GM12878 (cell line): ENCODE measurements around the gene UACA.

Experiments used
- GABPA ChIP-seq: IDR thresholded peaks from 2 replicates; pipeline ENCODE4 v1.6.1; 2014; ENCODE audit warnings: antibody characterized with exemption, low read depth, mild to moderate bottlenecking, inconsistent platforms
- MYB ChIP-seq: fragments of 150-350 bp; IDR thresholded peaks from 2 replicates; pipeline ENCODE4 v1.6.1; 2014; ENCODE audit warnings: mild to moderate bottlenecking, low read depth, low read length, borderline replicate concordance
- RAD21 ChIP-seq: IDR thresholded peaks from 2 replicates; pipeline ENCODE4 v1.6.1; 2011; ENCODE audit warnings: mild to moderate bottlenecking, low read depth, low read length, moderate library complexity; ENCODE audit not compliant: insufficient read depth
- SREBF1 ChIP-seq: IDR thresholded peaks from 2 replicates; pipeline ENCODE4 v1.6.1; 2012; ENCODE audit warnings: mild to moderate bottlenecking, low read length
- TF ChIP-seq, protein P1 (sequence below): IDR thresholded peaks from 2 replicates; pipeline ENCODE4 v1.6.1; 2012; ENCODE audit warnings: mild to moderate bottlenecking, low read depth, low read length
- TF ChIP-seq, protein P2 (sequence below), 3 experiments: IDR thresholded peaks in 2 of 3; conservative IDR thresholded peaks in 1 of 3; 2 replicates each; pipeline ENCODE4 v1.5.1; 2011; ENCODE audit warnings: low read depth in 3 of 3, low read length in 3 of 3, mild to moderate bottlenecking in 3 of 3, control low read depth in 2 of 3, moderate library complexity in 2 of 3, inconsistent platforms in 1 of 3, mixed read lengths in 1 of 3; ENCODE audit not compliant: control insufficient read depth in 2 of 3, insufficient read depth in 1 of 3; ENCODE audit errors: extremely low read depth in 1 of 3
- TF ChIP-seq, protein P3 (sequence below): IDR thresholded peaks from 2 replicates; pipeline ENCODE4 v1.6.1; 2011; ENCODE audit warnings: low read depth, low read length, improper control_type of control experiment, borderline replicate concordance

GRCh38 chr15:70806992-70807712, 43.8 kb upstream of the UACA start:
- TF ChIP-seq RAD21 (no peak), SREBF1 (no peak), MYB (no peak), GABPA (no peak)
- TF ChIP-seq, protein P1, sequence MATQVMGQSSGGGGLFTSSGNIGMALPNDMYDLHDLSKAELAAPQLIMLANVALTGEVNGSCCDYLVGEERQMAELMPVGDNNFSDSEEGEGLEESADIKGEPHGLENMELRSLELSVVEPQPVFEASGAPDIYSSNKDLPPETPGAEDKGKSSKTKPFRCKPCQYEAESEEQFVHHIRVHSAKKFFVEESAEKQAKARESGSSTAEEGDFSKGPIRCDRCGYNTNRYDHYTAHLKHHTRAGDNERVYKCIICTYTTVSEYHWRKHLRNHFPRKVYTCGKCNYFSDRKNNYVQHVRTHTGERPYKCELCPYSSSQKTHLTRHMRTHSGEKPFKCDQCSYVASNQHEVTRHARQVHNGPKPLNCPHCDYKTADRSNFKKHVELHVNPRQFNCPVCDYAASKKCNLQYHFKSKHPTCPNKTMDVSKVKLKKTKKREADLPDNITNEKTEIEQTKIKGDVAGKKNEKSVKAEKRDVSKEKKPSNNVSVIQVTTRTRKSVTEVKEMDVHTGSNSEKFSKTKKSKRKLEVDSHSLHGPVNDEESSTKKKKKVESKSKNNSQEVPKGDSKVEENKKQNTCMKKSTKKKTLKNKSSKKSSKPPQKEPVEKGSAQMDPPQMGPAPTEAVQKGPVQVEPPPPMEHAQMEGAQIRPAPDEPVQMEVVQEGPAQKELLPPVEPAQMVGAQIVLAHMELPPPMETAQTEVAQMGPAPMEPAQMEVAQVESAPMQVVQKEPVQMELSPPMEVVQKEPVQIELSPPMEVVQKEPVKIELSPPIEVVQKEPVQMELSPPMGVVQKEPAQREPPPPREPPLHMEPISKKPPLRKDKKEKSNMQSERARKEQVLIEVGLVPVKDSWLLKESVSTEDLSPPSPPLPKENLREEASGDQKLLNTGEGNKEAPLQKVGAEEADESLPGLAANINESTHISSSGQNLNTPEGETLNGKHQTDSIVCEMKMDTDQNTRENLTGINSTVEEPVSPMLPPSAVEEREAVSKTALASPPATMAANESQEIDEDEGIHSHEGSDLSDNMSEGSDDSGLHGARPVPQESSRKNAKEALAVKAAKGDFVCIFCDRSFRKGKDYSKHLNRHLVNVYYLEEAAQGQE, result no peak
- TF ChIP-seq, protein P2, sequence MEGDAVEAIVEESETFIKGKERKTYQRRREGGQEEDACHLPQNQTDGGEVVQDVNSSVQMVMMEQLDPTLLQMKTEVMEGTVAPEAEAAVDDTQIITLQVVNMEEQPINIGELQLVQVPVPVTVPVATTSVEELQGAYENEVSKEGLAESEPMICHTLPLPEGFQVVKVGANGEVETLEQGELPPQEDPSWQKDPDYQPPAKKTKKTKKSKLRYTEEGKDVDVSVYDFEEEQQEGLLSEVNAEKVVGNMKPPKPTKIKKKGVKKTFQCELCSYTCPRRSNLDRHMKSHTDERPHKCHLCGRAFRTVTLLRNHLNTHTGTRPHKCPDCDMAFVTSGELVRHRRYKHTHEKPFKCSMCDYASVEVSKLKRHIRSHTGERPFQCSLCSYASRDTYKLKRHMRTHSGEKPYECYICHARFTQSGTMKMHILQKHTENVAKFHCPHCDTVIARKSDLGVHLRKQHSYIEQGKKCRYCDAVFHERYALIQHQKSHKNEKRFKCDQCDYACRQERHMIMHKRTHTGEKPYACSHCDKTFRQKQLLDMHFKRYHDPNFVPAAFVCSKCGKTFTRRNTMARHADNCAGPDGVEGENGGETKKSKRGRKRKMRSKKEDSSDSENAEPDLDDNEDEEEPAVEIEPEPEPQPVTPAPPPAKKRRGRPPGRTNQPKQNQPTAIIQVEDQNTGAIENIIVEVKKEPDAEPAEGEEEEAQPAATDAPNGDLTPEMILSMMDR (IDR thresholded peaks at IDR 0.05 in 2 of 3, conservative IDR thresholded peaks at IDR 0.05 in 1 of 3; ENCODE audit: control insufficient read depth in 2 of 3, extremely low read depth in 1 of 3, insufficient read depth in 1 of 3, low read depth in 3 of 3, low read length in 3 of 3), result no peak
- TF ChIP-seq, protein P3, sequence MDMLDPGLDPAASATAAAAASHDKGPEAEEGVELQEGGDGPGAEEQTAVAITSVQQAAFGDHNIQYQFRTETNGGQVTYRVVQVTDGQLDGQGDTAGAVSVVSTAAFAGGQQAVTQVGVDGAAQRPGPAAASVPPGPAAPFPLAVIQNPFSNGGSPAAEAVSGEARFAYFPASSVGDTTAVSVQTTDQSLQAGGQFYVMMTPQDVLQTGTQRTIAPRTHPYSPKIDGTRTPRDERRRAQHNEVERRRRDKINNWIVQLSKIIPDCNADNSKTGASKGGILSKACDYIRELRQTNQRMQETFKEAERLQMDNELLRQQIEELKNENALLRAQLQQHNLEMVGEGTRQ, result no peak
